ENCODE results near the gene ERBB4. TPM values are rescaled to one million over a fixed set of nuclear protein-coding genes. Genes with fewer than 3 reads are reported as not detected.

ERBB4 gene
- total RNA-seq, 1 donor from 2014 or later, result 10.2 TPM

DNA sequence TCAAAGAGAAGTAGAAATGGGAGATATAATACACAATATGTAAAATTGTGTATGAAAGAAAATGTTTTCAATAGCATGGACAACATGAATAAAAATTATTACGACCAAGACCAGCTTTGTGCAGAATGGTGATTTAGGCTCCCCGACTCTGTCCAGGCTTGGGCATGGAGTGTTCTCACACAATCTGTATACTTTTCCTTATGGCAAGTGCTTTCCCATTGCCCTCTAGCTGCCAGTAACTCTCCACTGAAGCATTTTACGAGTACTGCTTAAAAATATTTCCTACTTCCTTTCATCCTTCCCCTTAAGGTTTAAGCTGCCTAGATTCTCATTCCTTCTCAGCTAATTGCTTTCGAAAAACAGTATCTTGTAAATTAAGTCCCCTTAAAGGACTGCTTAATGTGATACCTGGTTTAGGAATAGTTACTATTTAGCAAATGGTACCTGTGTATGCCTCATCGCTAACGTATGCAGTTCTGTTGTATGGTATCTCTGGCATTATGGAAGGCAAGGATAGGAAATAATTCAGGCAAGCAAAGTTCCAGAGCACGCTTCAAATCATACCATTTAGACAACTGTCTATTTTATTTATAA, 714.6 kb downstream of the ERBB4 start:
- TF ChIP-seq, protein P1, sequence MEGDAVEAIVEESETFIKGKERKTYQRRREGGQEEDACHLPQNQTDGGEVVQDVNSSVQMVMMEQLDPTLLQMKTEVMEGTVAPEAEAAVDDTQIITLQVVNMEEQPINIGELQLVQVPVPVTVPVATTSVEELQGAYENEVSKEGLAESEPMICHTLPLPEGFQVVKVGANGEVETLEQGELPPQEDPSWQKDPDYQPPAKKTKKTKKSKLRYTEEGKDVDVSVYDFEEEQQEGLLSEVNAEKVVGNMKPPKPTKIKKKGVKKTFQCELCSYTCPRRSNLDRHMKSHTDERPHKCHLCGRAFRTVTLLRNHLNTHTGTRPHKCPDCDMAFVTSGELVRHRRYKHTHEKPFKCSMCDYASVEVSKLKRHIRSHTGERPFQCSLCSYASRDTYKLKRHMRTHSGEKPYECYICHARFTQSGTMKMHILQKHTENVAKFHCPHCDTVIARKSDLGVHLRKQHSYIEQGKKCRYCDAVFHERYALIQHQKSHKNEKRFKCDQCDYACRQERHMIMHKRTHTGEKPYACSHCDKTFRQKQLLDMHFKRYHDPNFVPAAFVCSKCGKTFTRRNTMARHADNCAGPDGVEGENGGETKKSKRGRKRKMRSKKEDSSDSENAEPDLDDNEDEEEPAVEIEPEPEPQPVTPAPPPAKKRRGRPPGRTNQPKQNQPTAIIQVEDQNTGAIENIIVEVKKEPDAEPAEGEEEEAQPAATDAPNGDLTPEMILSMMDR (conservative IDR thresholded peaks at IDR 0.05), result no peak
- Mint-ChIP-seq H3K4me3 (no peak overlapping the region), H3K27me3 (ENCODE audit: low read depth) (no peaks in the 10 kb centered on the region), H3K9me3 (peaks cover 10% of the 10 kb centered on the region), H3K4me1 (no peaks in the 10 kb centered on the region), H3K36me3 (ENCODE audit: low read depth) (peaks cover 3% of the 10 kb centered on the region), H3K27ac (ENCODE audit: unreplicated experiment) (no peak overlapping the region)
- DNase-seq (ENCODE audit: low read depth, low spot score), result no peak

DNA sequence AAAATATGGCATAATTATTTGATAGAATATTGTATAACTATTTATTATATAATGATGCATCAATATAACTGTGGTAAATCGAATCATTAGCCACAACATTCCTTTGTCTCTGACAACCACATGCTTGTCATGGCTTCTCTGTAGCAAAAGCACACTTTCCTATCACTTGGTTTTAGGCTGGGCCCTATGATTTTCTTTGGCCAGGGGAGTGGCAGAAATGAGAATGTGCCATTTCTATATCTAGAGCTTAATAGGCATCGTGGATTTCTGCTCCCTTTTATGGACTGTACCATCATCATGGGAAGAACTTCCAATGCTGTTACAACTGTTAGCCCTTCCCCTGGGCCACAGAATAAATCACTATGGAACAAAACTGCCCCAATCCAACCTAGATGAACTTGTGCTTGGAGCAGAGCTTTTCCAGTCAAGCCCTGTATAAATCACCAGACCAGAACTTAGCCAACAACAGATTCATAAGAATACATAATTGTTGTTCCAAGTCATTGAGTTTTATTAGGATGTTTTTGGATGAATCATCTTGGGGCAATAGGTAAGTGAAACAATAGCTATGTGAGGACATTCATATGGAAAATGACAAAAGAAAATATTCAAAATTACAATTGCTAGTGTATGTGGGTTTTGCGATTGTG, 715.8 kb downstream of the ERBB4 start:
- TF ChIP-seq, protein P1 (conservative IDR thresholded peaks at IDR 0.05), result no peak
- H3K27ac Mint-ChIP-seq (ENCODE audit: unreplicated experiment), result no peak overlapping the region
- no peaks in the 10 kb centered on the region for H3K27me3 Mint-ChIP-seq (ENCODE audit: low read depth)
- H3K4me3 Mint-ChIP-seq, result no peak overlapping the region
- peaks cover 3% of the 10 kb centered on the region for H3K36me3 Mint-ChIP-seq (ENCODE audit: low read depth)
- no peaks in the 10 kb centered on the region for H3K4me1 Mint-ChIP-seq
- H3K9me3 Mint-ChIP-seq, result peaks cover 10% of the 10 kb centered on the region
- no peak for DNase-seq (ENCODE audit: low read depth, low spot score)

DNA sequence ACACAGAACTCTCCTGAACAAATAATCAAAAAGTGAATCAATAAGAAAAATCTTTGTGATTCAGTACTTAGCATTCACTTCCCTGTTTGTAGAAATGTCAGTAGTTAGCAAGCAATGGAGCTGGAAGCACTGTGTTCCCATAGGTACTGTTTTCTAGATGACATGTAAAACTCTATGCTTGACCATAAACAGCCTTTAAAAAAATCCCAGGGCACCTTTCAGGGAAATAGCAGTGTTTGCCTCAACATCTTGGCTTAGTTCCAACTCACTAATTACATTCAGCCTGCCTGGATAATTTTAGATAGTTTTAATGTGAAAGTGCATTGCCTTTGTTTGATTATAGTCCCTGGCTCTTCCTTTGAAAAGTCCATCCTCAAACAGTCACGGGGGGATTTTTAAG, 721.8 kb downstream of the ERBB4 start:
- TF ChIP-seq, protein P1 (conservative IDR thresholded peaks at IDR 0.05), result no peak
- no peak for DNase-seq (ENCODE audit: low read depth, low spot score)
- H3K27me3 Mint-ChIP-seq (ENCODE audit: low read depth), result no peaks in the 10 kb centered on the region
- H3K4me3 Mint-ChIP-seq, result no peak overlapping the region
- H3K27ac Mint-ChIP-seq (ENCODE audit: unreplicated experiment), result no peak overlapping the region
- H3K36me3 Mint-ChIP-seq (ENCODE audit: low read depth), result peaks cover 2% of the 10 kb centered on the region
- H3K4me1 Mint-ChIP-seq, result no peaks in the 10 kb centered on the region
- H3K9me3 Mint-ChIP-seq, result peaks cover 8% of the 10 kb centered on the region

DNA sequence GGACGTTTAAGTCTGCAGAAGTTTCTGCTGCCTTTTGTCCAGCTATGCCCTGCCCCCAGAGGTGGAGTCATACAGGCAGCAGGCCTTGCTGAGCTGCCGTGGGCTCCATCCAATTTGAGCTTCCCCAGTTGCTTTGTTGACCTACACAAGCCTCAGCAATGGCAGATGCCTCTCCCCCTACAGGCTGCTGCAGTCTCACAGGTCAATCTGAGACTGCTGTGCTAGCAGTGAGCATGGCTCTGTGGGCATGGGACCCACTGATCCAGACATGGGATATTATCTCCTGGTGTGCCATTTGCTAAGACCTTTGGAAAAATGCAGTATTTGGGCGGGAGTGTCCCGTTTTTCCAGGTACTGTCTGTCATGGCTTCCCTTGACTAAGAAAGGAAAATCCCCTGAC, 726.0 kb downstream of the ERBB4 start:
- H3K9me3 Mint-ChIP-seq, result peaks cover 4% of the 10 kb centered on the region
- H3K4me3 Mint-ChIP-seq, result no peak overlapping the region
- no peaks in the 10 kb centered on the region for H3K27me3 Mint-ChIP-seq (ENCODE audit: low read depth)
- peaks cover 3% of the 10 kb centered on the region for H3K36me3 Mint-ChIP-seq (ENCODE audit: low read depth)
- DNase-seq (ENCODE audit: low read depth, low spot score), result no peak
- no peak overlapping the region for H3K27ac Mint-ChIP-seq (ENCODE audit: unreplicated experiment)
- no peaks in the 10 kb centered on the region for H3K4me1 Mint-ChIP-seq
- TF ChIP-seq, protein P1 (conservative IDR thresholded peaks at IDR 0.05), result no peak

DNA sequence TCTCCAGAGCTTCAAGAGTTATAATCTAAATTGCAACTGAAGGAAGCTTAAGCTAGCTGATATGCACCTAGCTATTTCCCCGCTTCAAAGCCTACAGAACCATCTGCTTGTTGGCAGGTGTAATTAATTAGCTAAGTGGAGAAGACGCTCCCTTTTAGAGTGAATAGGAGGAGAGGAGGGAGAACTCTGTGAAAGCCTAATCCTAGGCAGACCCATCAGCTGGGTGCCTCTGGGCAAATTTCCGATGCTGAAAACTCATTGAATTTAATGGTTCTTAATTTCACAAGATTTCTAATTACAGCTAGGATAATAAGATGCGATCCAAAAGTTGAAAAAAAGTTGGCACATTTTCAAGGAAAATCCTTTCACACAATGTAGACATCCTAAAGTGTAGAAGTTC, 735.9 kb downstream of the ERBB4 start:
- DNase-seq (ENCODE audit: low read depth, low spot score), result no peak
- Mint-ChIP-seq H3K4me3 (no peak overlapping the region), H3K36me3 (ENCODE audit: low read depth) (no peaks in the 10 kb centered on the region), H3K9me3 (peaks cover 4% of the 10 kb centered on the region), H3K4me1 (no peaks in the 10 kb centered on the region), H3K27me3 (ENCODE audit: low read depth) (no peaks in the 10 kb centered on the region), H3K27ac (ENCODE audit: unreplicated experiment) (no peak overlapping the region)
- TF ChIP-seq, protein P1 (conservative IDR thresholded peaks at IDR 0.05), result no peak
